Epithelial cell of prostate (primary cell): ENCODE results near the gene BHLHE40.

Experiments used
- DNase-seq: peaks from one replicate; pipeline ENCODE4 v3.0.0-alpha.2; 2011; ENCODE audit warnings: low read depth, low spot score
- H3K27ac ChIP-seq: fragments of 450-650 bp; 2 replicates; pipeline ENCODE4 v1.5.1; 2017; ENCODE audit warnings: mild to moderate bottlenecking

BHLHE40 gene

DNA sequence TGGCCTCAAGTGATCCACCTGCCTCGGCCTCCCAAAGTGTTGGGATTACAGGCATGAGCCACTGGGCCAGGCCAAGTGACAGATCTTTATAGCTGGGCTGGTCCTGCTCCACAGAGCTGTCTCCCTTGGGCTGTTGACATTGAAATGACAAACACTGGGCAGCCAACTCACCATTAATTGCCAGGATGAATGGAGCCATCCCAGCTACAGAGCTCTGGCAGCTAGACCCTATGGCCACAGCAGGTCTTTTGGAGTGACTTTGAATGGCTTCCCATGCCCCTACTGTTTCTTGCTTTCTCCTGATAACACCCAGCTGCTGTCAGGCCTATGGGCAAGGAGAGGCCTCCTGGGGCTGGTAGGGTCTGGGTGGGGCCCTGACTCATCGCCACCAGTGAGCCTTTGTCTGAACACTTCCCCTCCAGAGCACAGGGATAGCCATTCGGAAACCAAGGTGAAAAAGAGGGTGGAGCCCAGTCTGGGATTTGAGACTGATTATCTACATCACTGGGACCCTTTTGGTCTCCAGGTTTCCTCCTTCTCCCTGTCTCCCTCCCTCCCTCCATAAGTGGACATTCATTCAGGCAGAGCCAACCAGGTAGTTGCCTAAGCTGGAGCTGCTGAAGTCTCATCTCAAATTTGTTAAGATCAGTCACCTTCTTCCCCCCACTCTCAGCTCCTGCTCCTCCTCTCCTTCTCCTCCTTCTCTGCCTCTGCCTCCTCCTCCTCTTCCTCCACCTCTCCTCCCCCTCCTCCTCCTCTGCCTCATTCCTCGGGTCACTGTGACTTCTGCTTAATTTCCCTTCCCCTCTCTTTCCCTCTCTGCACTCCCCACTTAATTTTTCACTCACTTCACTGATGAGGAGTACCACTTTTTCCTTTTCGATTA lies 34.0 kb downstream of the BHLHE40 start:
- DNase-seq = no peak
- H3K27ac ChIP-seq = peak overlapping the region; percentile 70

DNA sequence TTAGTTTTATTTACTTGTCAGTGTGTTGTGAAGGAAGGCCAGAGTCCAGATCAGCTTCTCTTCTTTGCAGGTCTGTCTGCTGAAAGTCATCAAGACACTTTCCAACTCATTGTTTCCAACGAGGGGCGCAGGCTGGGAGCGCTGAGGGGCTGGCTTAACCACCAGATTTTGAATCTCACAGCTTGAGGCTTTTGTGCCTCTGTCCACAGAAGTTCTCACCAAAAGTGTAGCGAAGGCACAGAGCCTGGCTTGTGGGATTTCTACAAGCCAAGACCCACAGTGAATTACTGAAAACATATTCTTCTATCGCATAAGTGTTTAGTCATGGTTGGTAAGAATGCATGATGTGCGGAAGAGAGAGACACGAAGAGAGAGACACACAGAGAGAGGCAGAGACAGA lies 35.2 kb downstream of the BHLHE40 start:
- DNase-seq = no peak
- no peak overlapping the region for H3K27ac ChIP-seq

DNA sequence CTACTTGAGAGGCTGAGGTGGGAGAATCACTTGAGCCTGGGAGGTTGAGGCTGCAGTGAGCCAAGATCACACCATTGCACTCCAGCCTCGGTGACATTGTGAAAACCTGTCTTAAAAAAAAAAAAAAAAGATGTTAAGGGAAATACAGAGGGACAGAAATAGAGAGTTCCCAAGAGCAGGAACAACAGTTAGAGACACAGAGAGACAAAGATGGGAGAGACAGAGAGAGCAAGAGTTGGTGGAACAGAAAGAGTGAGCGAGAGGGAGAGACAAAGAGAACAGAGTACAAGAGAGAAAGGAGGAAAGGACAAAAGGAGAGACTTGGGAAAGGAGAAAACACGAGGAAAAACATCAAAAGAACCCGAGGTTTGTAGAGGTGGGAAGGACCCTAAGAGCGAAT lies 35.8 kb downstream of the BHLHE40 start:
- H3K27ac ChIP-seq = no peak overlapping the region
- no peak for DNase-seq

DNA sequence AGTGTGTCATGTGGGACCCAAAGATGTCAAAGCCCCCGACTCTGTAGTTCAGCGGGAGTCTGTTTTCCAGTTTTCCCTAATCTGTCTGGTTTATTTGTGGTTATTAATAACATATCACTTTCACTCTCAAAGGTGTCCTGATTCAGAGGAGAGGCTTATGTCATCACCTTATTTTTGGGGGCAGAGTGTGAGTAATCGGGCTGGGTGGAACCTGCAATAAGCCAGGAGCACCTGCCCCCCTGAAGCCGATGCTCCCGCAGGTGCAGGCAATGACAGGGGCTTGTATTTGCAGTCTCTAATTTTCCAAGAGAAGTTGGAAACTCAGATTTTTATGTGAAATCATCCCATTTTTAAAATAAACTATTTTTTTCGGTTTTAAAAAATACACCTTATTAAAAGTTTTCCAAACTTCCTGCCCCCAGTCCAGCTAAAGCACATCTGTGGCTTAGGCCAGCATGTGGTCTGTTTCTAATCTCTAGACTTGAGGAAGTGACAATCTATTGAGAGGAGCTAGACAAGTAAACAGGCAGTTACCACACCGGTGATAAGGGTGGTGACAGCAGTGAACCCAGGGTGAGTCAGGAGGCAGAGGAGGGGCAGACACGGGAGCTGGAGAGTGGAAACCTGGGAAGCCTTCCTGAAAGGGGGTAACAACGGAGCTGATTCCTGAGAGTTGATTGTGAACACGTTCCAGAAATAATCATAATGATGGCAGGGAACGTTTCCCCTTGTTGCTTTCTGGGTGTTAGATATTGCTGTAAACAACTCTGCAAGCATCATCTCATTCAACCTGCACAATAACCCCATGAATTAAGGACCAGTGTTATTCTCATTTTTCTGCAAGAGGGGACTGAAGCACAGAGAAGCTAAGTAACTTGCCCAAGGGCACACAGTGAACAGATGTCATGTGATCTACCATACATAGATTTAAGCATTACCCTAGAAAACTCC lies 37.2 kb downstream of the BHLHE40 start:
- peak overlapping the region; percentile 100 for H3K27ac ChIP-seq
- DNase-seq = no peak

DNA sequence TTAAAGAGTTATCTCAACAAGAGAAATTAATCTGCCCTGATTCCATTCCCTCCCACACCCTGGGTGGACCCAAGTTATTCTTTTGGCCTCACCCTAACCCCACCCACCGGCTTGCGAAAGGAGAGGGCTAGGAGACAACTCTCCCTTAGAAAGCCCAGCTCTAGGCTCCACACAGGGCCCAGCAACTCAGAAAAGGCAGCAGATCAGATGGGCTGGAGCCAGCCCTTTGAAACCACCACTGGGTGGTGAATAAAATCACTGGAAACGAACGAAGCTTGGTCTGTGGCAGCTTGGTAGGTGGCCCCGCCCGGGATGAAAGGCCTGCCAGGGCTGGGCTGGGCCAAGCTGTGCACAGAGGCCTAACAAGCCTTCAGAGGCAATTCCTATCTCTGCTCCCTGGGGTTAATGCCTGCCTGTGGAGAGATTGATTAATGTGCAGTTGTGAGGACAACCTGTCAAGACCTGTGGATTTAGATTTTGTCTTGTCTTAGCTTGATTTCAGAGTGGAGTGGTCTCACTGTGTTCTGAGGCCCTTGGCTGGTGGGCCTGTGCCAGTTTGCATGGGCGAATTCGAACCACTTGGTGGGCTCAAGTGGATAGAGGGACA lies 38.8 kb downstream of the BHLHE40 start:
- no peak for DNase-seq
- H3K27ac ChIP-seq = peak overlapping the region; percentile 100

DNA sequence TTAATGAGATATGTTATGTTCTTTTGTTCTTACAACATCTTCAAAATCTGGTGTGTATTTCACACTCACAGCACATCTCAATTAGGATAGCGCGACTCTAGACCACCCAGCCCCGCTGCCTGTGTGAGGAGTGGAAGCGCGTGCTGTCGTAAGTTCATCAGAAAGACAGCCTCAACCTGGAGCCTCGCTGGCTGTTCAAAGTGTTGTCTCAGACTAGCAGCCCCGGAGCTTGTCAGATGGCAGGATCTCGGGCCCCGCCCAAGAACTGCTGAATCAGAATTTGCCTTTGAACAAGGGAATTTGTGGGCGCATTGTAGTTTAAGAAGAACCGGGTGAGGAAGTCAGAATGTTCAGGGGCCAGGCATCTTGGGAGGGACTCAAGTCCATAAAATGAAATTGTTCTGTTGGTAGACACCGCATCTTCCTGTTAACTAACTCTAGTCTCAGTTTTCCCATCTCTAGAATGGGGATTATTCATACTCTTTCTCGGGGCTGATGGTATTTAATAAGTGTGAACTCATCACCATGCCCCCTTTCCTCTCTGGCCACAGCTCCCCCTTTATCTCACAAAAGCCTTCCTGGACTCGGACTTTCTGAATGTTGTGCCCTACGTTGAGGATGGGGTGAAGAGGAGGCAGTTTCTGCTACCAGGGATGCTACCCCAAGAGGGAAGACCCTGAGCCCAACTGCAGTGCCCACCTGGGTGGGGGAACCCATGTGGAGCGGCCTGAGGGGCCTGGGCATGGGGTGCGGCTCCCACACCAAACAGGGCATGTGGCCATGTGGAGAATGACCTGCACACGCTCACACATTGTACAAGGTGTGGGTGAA lies 40.4 kb downstream of the BHLHE40 start:
- peak overlapping the region; percentile 100 for H3K27ac ChIP-seq
- no peak for DNase-seq

DNA sequence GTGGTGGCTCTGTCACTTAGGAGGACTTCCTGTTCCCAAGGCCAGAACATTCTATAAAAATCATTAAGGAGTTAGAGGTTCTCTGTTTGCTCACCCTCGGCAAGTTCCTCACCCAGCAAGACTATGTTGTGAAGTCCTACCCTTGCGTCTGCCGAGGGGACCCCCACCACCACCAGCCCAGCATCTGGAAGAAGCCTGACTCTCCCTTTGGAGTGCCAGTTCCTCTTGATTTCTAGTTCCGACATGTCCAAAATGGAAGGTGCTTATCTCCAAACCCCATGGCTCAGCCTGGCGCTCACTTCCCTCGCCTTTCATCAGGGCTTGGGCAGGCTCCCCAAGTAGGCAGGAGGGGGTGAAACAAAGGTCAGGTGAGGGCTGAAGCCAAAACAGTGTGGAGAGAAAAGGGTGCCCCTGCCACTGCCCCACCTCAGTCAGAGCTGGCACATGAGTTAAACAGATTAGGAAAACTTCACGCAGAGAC lies 41.0 kb downstream of the BHLHE40 start:
- no peak for DNase-seq
- peak overlapping the region; percentile 100 for H3K27ac ChIP-seq

DNA sequence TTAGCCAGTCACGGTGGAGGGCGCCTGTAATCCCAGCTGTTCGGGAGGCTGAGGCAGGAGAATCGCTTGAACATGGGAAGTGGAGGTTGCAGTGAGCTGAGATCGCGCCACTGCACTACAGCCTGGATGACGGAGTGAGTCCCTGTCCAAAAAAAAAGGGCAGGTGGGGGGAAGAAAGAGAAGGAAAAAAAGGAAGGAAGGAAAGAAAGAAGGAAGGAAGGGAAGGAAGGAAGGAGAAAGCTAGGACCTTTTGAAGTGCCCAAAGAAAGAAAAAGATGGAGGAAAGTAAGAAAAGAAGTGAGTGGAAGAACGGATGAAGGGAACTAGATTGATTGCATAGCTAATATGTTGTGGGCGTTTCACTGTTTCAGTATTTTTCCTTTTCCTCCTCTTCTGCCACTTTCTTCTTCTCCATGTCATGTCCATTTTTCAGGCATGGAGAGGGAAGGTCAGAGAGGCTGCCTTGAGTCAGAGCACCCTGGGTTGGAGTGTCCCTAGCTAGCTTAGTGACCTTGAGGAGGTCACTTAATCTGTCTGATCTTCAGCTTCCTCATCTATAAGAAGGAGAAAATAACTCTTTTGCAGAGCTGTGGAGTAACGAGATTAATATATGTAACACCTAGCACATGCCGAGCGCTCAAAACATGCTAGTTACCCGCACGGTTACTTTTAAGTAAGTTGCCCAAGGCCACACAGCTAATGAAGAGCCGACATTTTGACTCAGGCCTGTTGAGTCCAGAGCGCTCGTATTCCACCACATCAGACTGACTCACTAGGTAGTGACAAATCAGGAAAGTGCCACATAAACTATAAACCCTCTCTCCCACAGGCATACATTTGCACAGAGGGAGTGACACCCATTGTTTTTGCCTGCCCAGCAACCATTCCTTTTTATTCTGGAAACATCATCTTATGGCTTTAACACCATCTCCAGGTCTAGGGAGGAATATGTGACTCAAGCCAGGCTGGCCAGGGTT lies 42.2 kb downstream of the BHLHE40 start:
- H3K27ac ChIP-seq = peak overlapping the region; percentile 100
- peak; percentile 94 for DNase-seq

DNA sequence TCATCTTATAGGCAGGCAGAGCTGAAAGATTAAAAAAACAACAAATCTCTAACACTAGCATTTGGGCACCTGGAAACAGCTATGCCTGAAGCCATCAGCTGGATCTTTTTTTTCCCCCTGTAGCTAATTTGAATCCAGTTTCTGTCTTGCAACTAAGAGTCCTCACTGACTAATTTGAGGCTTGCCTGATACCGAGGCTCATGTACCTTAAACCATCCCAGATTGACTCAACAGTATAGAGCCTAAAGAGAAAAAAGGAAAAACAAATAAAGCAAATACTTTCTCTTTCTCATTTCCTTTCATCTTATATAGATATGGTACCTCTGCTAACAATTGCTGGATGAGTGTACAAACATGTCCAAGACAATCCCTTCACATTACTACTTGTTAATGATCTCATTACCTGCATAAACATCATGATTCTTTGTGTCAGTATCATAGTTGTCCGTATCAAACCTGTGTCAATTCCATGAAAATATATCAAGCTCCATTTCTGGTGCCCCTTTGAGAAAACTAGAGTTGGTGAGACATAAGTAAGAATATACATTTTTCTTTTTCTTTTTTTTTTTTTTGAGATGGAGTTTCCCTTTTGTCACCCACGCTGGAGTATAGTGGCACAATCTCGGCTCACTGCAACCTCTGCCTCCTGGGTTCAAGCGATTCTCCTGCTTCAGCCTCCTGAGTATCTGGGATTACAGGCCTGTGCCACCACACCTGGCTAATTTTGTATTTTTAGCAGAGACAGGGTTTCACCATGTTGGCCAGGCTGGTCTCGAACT lies 43.1 kb downstream of the BHLHE40 start:
- peak; percentile 97 for DNase-seq
- H3K27ac ChIP-seq = peak overlapping the region; percentile 100

DNA sequence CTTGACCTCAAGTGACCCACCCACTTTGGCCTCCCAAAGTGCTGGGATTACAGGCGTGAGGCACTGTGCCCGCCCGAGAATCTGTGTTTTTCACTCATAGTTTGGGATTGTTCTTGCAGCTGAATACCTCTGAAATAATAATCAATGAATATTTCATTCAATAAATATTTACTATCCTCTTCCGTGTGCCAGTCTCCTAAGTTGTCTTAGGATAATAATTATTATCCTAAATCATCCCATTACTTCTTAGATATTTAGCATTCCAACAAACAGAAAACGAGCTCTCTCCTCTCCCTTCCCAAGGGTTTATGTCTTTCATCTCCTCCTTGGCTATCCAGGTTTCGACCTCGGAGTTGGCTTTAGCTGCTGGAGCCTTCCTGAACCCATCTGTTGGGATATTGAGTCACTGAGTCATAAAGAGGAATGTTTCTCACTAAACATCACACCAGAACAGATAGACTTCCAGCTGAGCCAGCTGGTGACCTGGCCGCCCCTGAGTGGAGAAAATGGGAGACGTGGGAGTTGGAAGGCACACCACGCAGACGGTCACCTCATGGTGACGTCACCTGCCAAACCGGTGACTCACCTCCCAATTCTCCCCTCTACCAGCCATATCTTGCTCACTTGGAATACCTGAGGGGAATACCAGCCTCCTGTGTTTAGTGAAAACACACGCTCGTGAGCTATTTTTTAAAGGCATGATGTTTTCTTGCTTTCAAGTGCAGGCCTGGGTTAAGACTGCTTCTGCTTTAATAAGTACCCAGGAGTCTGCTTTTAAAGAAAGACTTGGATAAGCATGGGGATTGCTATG lies 43.9 kb downstream of the BHLHE40 start:
- H3K27ac ChIP-seq = peak overlapping the region; percentile 100
- DNase-seq = peak; percentile 99

DNA sequence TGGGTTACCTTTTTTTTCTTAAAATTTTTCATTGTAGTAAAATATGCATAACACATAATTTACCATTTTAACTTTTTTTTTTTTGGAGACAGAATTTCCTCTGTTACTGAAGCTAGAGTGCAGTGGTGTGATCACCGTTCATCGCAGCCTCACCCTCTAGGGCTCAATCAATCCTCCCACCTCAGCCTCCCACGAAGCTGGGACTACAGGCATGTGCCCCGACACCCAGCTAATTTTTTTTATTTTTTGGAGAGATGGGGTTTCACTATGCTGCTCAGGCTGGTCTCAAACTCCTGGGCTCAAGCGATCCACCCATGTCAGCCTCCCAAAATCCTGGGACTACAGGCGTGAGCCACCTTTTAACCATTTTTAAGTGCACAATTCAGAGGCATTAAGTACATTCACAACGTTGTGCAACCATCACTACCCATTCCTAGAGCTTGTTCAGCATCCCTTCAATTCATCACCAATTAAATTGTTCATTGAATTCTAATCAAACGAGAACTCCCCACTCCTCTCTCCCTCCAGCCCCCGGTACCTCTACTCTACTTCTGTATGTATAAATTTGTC lies 44.6 kb downstream of the BHLHE40 start:
- no peak for DNase-seq
- H3K27ac ChIP-seq = peak overlapping the region; percentile 100

DNA sequence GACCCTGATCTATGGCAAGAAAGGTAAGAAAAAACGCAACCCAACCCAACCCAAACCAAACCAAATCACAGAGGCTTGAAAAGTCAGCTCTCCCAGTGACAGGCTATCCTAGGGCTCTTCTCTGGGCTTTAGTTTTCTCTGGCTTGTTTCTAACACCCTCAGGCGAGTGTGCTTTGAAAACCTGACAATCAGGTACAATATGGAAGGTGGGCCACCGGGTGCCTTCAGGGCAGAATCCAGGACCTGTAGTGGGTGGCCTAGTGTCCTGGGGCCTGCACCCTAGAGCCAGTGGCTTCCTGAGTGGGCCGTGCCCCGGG lies 46.8 kb downstream of the BHLHE40 start:
- DNase-seq = no peak
- H3K27ac ChIP-seq = peak overlapping the region; percentile 100

DNA sequence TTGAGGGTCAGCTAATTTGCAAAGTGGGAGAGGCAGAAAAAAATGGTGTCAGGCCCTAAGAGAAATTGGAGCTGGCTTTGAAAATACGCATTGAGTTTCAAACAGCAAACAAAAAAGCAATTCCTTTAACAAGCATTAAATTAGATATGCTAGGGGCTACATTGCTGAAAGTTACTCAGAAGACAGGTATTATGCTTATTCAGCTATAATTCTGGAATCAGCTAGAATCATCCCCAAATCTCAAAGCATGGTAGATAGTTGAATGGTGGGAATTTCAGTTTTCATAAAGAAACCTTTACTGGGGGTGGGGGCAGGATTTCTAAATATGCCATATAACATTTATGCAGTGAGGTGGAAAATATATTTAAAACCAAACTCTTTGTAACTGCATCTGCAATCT lies 50.5 kb downstream of the BHLHE40 start:
- no peak overlapping the region for H3K27ac ChIP-seq
- no peak for DNase-seq

DNA sequence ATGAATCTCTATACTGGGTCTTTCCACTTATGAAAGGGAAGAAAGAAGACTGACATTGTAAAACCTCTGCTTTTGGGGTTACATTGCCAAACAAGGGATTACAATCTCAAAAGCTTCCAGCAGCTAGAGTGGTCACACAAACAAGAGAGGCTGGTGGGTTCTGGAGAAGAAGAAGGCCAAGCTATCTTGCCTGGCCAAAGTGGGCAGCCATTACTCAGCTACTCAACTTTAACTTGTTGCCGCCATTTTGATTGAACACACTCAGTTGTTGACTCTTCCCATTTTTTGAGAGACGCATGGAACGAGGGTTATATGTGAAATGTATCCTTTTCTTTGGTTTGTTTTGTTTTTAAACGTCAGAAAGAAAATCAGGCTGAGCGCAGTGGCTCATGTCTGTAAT lies 50.9 kb downstream of the BHLHE40 start:
- no peak overlapping the region for H3K27ac ChIP-seq
- no peak for DNase-seq

DNA sequence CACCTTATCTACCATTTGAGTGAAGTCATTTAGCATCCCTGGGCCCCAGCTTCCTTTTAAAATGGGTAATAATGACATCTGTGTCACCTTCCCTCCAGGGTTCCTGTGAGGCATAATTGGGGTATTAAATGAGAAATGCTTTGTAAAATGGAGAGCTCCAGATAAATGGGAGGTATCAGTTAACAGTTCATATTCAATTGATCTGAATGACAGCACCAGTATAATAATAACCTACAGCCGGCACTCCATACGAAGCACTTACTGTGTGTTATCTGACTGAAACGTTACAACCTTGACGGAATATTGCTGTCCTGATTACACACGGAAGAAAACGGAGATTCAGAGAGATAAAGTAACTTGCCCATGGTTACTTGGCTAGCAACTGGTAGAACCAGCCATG lies 53.6 kb downstream of the BHLHE40 start:
- no peak overlapping the region for H3K27ac ChIP-seq
- no peak for DNase-seq
